CD8-positive, alpha-beta memory T cell (primary cell): ENCODE results near the gene HSPB9. TPM values are rescaled to one million over a fixed set of nuclear protein-coding genes. Genes with fewer than 3 reads are reported as not detected.
A peak's percentile ranks its signal among the peaks of the same experiment; 100 is the strongest.
"Not testable (repeated sequence)": the region's sequence is repeated elsewhere in the genome, so short reads cannot be mapped to it uniquely, and the experiment has no call there.

Experiments
- CTCF ChIA-PET: fragments of 350-600 bp; sonication (Branson Sonifier 250); formaldehyde crosslinking; loops from one replicate; lab custom pipeline; 2021; ENCODE audit warnings: antibody characterized with exemption; lab: Charles Lee
- POLR2A ChIA-PET: fragments of 350-600 bp; sonication (Branson Sonifier 250); formaldehyde crosslinking; loops from one replicate; lab custom pipeline; 2021; ENCODE audit warnings: antibody characterized with exemption; lab: Charles Lee
- DNase-seq, 5 donors: peaks; one replicate each; pipeline versions ENCODE4 v3.0.0 to v3.0.0-alpha.2; 2020 to 2022; ENCODE audit warnings: mixed read lengths in 1 of 5
- H3K27ac ChIP-seq: one replicate; pipeline ENCODE4 v1.7.0; 2013; ENCODE audit warnings: low read depth, mild to moderate bottlenecking, low read length, moderate library complexity
- H3K27me3 ChIP-seq: 2 replicates; pipeline ENCODE4 v1.7.0; 2013; ENCODE audit warnings: low read length, mild to moderate bottlenecking; ENCODE audit not compliant: insufficient read depth, poor library complexity, severe bottlenecking
- H3K36me3 ChIP-seq: 2 replicates; pipeline ENCODE4 v1.7.0; 2013; ENCODE audit warnings: mild to moderate bottlenecking, low read length, moderate library complexity; ENCODE audit not compliant: insufficient read depth
- H3K4me1 ChIP-seq: 2 replicates; pipeline ENCODE4 v1.7.0; 2013; ENCODE audit warnings: mild to moderate bottlenecking, low read length, moderate library complexity; ENCODE audit not compliant: insufficient read depth
- H3K4me3 ChIP-seq: 2 replicates; pipeline ENCODE4 v1.7.0; 2013; ENCODE audit warnings: mild to moderate bottlenecking, low read length
- H3K9me3 ChIP-seq: 2 replicates; pipeline ENCODE4 v1.7.0; 2013; ENCODE audit warnings: mild to moderate bottlenecking, low read length
- H3K27ac Mint-ChIP-seq, 8 donors: one replicate each; pipeline ENCODE4 v1.8.0; 2020 to 2021; ENCODE audit warnings: mixed read lengths in 8 of 8, mild to moderate bottlenecking in 6 of 8, inconsistent platforms in 3 of 8, moderate library complexity in 3 of 8
- H3K27me3 Mint-ChIP-seq, 2 donors: one replicate each; pipeline ENCODE4 v1.8.0; 2020 to 2021; ENCODE audit warnings: mixed read lengths in 2 of 2, mild to moderate bottlenecking in 1 of 2, moderate library complexity in 1 of 2
- H3K36me3 Mint-ChIP-seq, 3 donors: one replicate each; pipeline ENCODE4 v1.8.0; 2020 to 2021; ENCODE audit warnings: mixed read lengths in 3 of 3, inconsistent platforms in 1 of 3, mild to moderate bottlenecking in 1 of 3
- H3K4me1 Mint-ChIP-seq, 3 donors: one replicate each; pipeline ENCODE4 v1.8.0; 2020 to 2021; ENCODE audit warnings: mixed read lengths in 3 of 3, inconsistent platforms in 1 of 3, mild to moderate bottlenecking in 1 of 3
- H3K4me3 Mint-ChIP-seq, 7 donors: one replicate each; pipeline ENCODE4 v1.8.0; 2020 to 2021; ENCODE audit warnings: mixed read lengths in 7 of 7, mild to moderate bottlenecking in 6 of 7, moderate library complexity in 4 of 7, inconsistent platforms in 2 of 7
- H3K9me3 Mint-ChIP-seq, 5 donors: one replicate each; pipeline ENCODE4 v1.8.0; 2020 to 2022; ENCODE audit warnings: mixed read lengths in 5 of 5, mild to moderate bottlenecking in 3 of 5, moderate library complexity in 2 of 5, inconsistent platforms in 1 of 5
- polyA plus RNA-seq: library from polyadenylated mRNA; unstranded; fragments of 300-500 nt; fragmentation: Illumina TruSeq; gene quantifications from one replicate; pipeline ENCODE4 v1.2.3, GENCODE V29; 2021
- total RNA-seq, 2 experiments: library from RNA; stranded (reverse); gene quantifications; one replicate each; pipeline ENCODE4 v1.2.3, GENCODE V29; 2021

The HSPB9 gene
- total and polyA plus RNA-seq, 3 experiments from 2014 or later: 0.11 to 0.15 TPM; not detected in 1

- no peaks in the 10 kb centered on the region for H3K27me3 ChIP-seq
- peaks cover 48% of the 10 kb centered on the region for H3K4me1 ChIP-seq
- CTCF ChIA-PET: interaction anchor here (1.5 kb wide), 1 partner anchor 9 kb away, joined by 4 read pairs; no protein-coding TSS in a partner anchor
- POLR2A ChIA-PET: no interaction called here
- no peak overlapping the region for H3K27ac ChIP-seq
- peaks cover 30% of the 10 kb centered on the region for H3K36me3 ChIP-seq
- H3K4me3 Mint-ChIP-seq: peak overlapping the region in 1 of 7 donors; percentile 28
- no peaks in the 10 kb centered on the region for H3K9me3 ChIP-seq
- peaks cover 40 to 67% (median 62%) of the 10 kb centered on the region in 3 donors for H3K4me1 Mint-ChIP-seq
- no peaks in the 10 kb centered on the region for H3K27me3 Mint-ChIP-seq
- peaks cover 0 to 78% (median 2%) of the 10 kb centered on the region in 3 donors for H3K36me3 Mint-ChIP-seq
- DNase-seq: peak in 1 of 5 donors; percentile 60
- H3K27ac Mint-ChIP-seq: peak overlapping the region; percentile 15 to 92 (median 78)
- no peak overlapping the region for H3K4me3 ChIP-seq
- H3K9me3 Mint-ChIP-seq: no peaks in the 10 kb centered on the region
These were observed 10.9 kb downstream of the HSPB9 start for GRCh38 chr17:42133461-42134041.

GRCh38 chr17:42135151-42135550, 12.5 kb downstream of the HSPB9 start:
- no peak overlapping the region for H3K4me3 ChIP-seq
- no peaks in the 10 kb centered on the region for H3K27me3 ChIP-seq
- H3K36me3 ChIP-seq: peaks cover 20% of the 10 kb centered on the region
- no peak overlapping the region for H3K27ac ChIP-seq
- peaks cover 48% of the 10 kb centered on the region for H3K4me1 ChIP-seq
- no peaks in the 10 kb centered on the region for H3K27me3 Mint-ChIP-seq
- DNase-seq: no peak
- peaks cover 48 to 77% (median 74%) of the 10 kb centered on the region in 3 donors for H3K4me1 Mint-ChIP-seq
- peaks cover 0 to 71% (median 3%) of the 10 kb centered on the region in 3 donors for H3K36me3 Mint-ChIP-seq
- H3K9me3 ChIP-seq: no peaks in the 10 kb centered on the region
- no peak overlapping the region for H3K4me3 Mint-ChIP-seq
- ChIA-PET CTCF (interaction anchor here (0.6 to 1.5 kb wide), 2 partner anchors 11 to 31 kb away, joined by 3 to 4 read pairs; no protein-coding TSS in a partner anchor), POLR2A (no interaction called here)
- peak overlapping the region in 2 of 8 donors; percentile 11 to 17 for H3K27ac Mint-ChIP-seq
- no peaks in the 10 kb centered on the region for H3K9me3 Mint-ChIP-seq

GRCh38 chr17:42135664-42136653, 13.4 kb downstream of the HSPB9 start:
- Histone ChIP-seq H3K4me1 (peaks cover 48% of the 10 kb centered on the region), H3K9me3 (no peaks in the 10 kb centered on the region)

GRCh38 chr17:42136654-42137051, 14.0 kb downstream of the HSPB9 start:
- POLR2A ChIA-PET: no interaction called here
- Mint-ChIP-seq H3K36me3 (peaks cover 0 to 68% (median 1%) of the 10 kb centered on the region in 3 donors), H3K4me3 (no peak overlapping the region), H3K27me3 (no peaks in the 10 kb centered on the region), H3K27ac (no peak overlapping the region), H3K4me1 (peaks cover 47 to 81% (median 70%) of the 10 kb centered on the region in 3 donors), H3K9me3 (no peaks in the 10 kb centered on the region)
- Histone ChIP-seq H3K27me3 (no peaks in the 10 kb centered on the region), H3K9me3 (no peaks in the 10 kb centered on the region), H3K4me1 (peaks cover 48% of the 10 kb centered on the region), H3K27ac (no peak overlapping the region), H3K4me3 (no peak overlapping the region), H3K36me3 (peaks cover 12% of the 10 kb centered on the region)
- DNase-seq: no peak
- CTCF ChIA-PET: no interaction called here

More at GRCh38 chr17:42135664-42136653, 13.4 kb downstream of the HSPB9 start:
- Mint-ChIP-seq H3K4me1 (peaks cover 46 to 81% (median 73%) of the 10 kb centered on the region in 3 donors), H3K27ac (peak overlapping the region in 7 of 8 donors; percentile 11 to 95 (median 64)), H3K27me3 (no peaks in the 10 kb centered on the region), H3K4me3 (no peak overlapping the region), H3K9me3 (no peaks in the 10 kb centered on the region), H3K36me3 (peaks cover 0 to 67% (median 3%) of the 10 kb centered on the region in 3 donors)
- CTCF ChIA-PET: interaction anchor here (0.7 kb wide), 1 partner anchor 56 kb away, joined by 3 read pairs; no protein-coding TSS in a partner anchor
- POLR2A ChIA-PET: interaction anchor here (0.6 kb wide), 1 partner anchor 9 kb away, joined by 5 read pairs; no protein-coding TSS in a partner anchor
- Histone ChIP-seq H3K27me3 (no peaks in the 10 kb centered on the region), H3K27ac (no peak overlapping the region), H3K4me3 (no peak overlapping the region), H3K36me3 (peaks cover 12% of the 10 kb centered on the region)
- DNase-seq: no peak

GRCh38 chr17:42138749-42139492, 16.3 kb downstream of the HSPB9 start:
- ChIA-PET CTCF (interaction anchor here (0.9 to 1.2 kb wide), 3 partner anchors 21 to 176 kb away, joined by 3 to 4 read pairs (median 3); no protein-coding TSS in a partner anchor), POLR2A (interaction anchor here (0.5 kb wide), 1 partner anchor 108 kb away, joined by 3 read pairs; no protein-coding TSS in a partner anchor)
- Histone ChIP-seq H3K4me3 (no peak overlapping the region), H3K27ac (no peak overlapping the region), H3K27me3 (no peaks in the 10 kb centered on the region), H3K9me3 (no peaks in the 10 kb centered on the region), H3K4me1 (peaks cover 31% of the 10 kb centered on the region), H3K36me3 (peaks cover 11% of the 10 kb centered on the region)
- DNase-seq: no peak
- Mint-ChIP-seq H3K4me3 (no peak overlapping the region), H3K27me3 (no peaks in the 10 kb centered on the region), H3K36me3 (peaks cover 0 to 72% (median 7%) of the 10 kb centered on the region in 3 donors), H3K9me3 (no peaks in the 10 kb centered on the region), H3K27ac (peak overlapping the region in 2 of 8 donors; percentile 23 to 36), H3K4me1 (peaks cover 42 to 79% (median 67%) of the 10 kb centered on the region in 3 donors)

- H3K9me3 Mint-ChIP-seq, H3K9me3 ChIP-seq, H3K27ac ChIP-seq, H3K27me3 Mint-ChIP-seq, CTCF ChIA-PET, H3K27me3 ChIP-seq, POLR2A ChIA-PET, H3K4me3 ChIP-seq, DNase-seq: not testable (repeated sequence)
- H3K4me1 Mint-ChIP-seq: peaks cover 43 to 70% (median 57%) of the 10 kb centered on the region in 3 donors
- peak overlapping the region in 3 of 8 donors; percentile 35 to 87 (median 58) for H3K27ac Mint-ChIP-seq
- H3K36me3 Mint-ChIP-seq: peaks cover 0 to 68% (median 8%) of the 10 kb centered on the region in 3 donors
- peak overlapping the region in 1 of 7 donors; percentile 44 for H3K4me3 Mint-ChIP-seq
- Histone ChIP-seq H3K4me1 (peaks cover 16% of the 10 kb centered on the region), H3K36me3 (peaks cover 11% of the 10 kb centered on the region)
These were observed 18.1 kb downstream of the HSPB9 start for GRCh38 chr17:42140690-42141089.

- no peaks in the 10 kb centered on the region for H3K9me3 ChIP-seq
- ChIA-PET POLR2A (no interaction called here), CTCF (no interaction called here)
- peaks cover 11% of the 10 kb centered on the region for H3K36me3 ChIP-seq
- Mint-ChIP-seq H3K4me3 (no peak overlapping the region), H3K27ac (no peak overlapping the region), H3K36me3 (peaks cover 0 to 66% (median 8%) of the 10 kb centered on the region in 3 donors), H3K27me3 (no peaks in the 10 kb centered on the region), H3K9me3 (no peaks in the 10 kb centered on the region), H3K4me1 (peaks cover 39 to 67% (median 50%) of the 10 kb centered on the region in 3 donors)
- no peak overlapping the region for H3K27ac ChIP-seq
- peaks cover 9% of the 10 kb centered on the region for H3K4me1 ChIP-seq
- H3K27me3 ChIP-seq: no peaks in the 10 kb centered on the region
- no peak for DNase-seq
- no peak overlapping the region for H3K4me3 ChIP-seq
These were observed 18.8 kb downstream of the HSPB9 start for GRCh38 chr17:42141382-42141781.
